Upper lobe of left lung (tissue), 4 donors: ENCODE data around the gene TMEM40.

Experiments
- EP300 ChIP-seq, 4 donors: sonication (generic); formaldehyde crosslinking; IDR thresholded peaks; one replicate each; pipeline ENCODE4 v1.5.1; 2017; ENCODE audit warnings: antibody characterized with exemption in 4 of 4, control low read depth in 2 of 4
- POLR2A ChIP-seq, 4 donors: fragments of 450-650 bp; IDR thresholded peaks; one replicate each; pipeline ENCODE4 v1.5.1; 2016 to 2017; ENCODE audit warnings: antibody characterized with exemption in 4 of 4, mild to moderate bottlenecking in 2 of 4
- POLR2AphosphoS5 ChIP-seq, 2 donors: sonication (generic); formaldehyde crosslinking; IDR thresholded peaks; one replicate each; pipeline ENCODE4 v1.5.1; 2017; ENCODE audit warnings: antibody characterized with exemption in 2 of 2
- TF ChIP-seq, protein P1 (sequence below), 6 experiments: fragments of 450-650 bp in 4 of 6; fragments of 200-600 bp in 2 of 6; sonication (generic) in 2 of 6; IDR thresholded peaks; one replicate each; pipeline ENCODE4 v1.5.1; 2016 to 2019; ENCODE audit warnings: antibody characterized with exemption in 6 of 6

DNA sequence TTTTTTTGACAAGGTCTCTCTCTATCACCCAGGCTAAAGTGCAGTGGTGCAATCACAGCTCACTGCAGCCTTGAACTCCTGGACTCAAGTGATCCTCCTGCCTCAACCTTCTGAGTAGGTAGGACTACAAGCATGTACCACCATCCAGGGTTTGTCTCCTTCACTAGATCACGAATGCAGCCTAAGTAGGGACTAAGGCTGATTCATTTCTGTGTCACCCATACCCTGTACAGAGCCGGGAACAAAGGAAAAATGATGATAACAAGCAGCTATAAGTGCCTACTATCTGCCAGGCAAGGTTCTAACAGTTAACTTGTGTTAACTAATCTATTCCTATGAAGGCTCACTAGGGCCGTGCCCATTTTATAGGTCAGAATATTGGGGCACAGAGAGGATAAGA is 7.0 kb downstream of the TMEM40 start:
- TF ChIP-seq, protein P1, sequence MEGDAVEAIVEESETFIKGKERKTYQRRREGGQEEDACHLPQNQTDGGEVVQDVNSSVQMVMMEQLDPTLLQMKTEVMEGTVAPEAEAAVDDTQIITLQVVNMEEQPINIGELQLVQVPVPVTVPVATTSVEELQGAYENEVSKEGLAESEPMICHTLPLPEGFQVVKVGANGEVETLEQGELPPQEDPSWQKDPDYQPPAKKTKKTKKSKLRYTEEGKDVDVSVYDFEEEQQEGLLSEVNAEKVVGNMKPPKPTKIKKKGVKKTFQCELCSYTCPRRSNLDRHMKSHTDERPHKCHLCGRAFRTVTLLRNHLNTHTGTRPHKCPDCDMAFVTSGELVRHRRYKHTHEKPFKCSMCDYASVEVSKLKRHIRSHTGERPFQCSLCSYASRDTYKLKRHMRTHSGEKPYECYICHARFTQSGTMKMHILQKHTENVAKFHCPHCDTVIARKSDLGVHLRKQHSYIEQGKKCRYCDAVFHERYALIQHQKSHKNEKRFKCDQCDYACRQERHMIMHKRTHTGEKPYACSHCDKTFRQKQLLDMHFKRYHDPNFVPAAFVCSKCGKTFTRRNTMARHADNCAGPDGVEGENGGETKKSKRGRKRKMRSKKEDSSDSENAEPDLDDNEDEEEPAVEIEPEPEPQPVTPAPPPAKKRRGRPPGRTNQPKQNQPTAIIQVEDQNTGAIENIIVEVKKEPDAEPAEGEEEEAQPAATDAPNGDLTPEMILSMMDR (IDR thresholded peaks at IDR 0.05), result no peak
- no peak for TF ChIP-seq POLR2A (IDR thresholded peaks at IDR 0.05)
- TF ChIP-seq POLR2AphosphoS5 (IDR thresholded peaks at IDR 0.05), result no peak
- no peak for TF ChIP-seq EP300 (IDR thresholded peaks at IDR 0.05)
